HG02642 (cell line): ENCODE data around the gene JAKMIP1.
"Not testable (repeated sequence)": the region's sequence is repeated elsewhere in the genome, so short reads cannot be mapped to it uniquely, and the experiment has no call there.

ENCODE experiments used
- ATAC-seq: cut with Tn5 transposase; IDR thresholded peaks from one replicate; pipeline ENCODE4 v1.9.1; 2021; ENCODE audit warnings: mild to moderate bottlenecking; ENCODE audit not compliant: unreplicated experiment, poor library complexity

JAKMIP1 gene

DNA sequence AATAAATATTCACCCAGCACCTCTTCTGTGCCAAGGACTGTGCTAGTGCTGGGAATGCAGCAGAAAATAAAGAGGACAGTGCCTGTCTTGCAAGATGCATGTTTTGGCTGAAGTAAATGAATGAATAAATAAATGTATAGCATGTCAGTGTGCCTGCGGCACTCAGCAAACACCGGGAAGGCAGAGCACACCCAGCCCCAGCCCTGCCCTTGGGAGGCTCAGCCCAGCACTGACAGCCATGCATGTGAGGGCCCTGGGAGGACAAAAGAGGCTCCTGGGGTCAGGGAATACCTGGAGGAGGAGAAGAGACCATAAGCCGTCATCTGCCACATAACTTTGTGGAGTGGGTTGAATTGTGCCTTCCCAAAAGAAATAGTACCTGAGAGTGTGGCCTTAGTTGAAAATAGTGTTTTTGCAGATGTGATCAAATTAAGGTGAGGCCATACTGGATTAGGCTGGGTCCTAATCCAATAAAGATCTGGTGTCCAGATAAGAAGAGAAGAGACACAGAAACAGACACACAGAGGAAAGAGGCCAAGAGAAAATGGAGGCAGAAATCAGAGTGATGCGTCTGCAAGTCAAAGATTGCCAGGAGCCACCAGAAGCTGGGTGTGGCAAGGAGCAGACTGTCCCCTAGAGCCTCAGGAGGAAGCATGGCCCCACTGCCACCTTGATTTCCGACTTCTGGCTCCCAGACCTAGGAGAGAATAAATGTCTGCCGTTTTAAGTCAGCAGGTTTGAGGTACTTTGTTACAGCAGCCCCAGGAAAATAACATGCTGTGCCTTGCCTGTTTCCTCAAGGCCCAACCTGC is 198.5 kb downstream of the JAKMIP1 start:
- no peak for ATAC-seq

DNA sequence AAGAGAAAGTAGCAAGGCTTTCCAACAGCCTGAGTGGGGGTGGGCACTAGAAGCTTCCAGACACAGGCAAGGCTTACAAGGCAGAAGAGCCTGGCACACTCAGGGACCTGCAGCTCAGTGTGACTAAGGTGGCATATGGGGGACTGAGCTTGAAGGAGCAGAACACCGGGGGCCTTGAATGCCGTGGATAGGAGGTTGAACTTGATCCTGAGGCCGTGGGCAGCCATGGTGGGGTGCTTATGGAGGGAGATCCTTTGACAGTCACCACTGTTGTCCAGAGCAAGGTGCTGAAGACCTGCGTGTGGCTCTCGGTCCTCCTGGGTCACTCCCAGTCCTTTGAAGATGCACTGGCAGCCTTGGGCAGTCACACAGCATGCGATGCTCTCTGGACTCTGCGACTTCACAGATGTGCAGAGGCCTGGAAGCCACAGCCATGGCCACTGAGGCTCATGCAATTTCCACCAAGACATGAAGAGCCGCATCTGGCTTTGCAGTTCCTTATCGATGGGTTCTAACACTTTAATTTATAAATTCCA is 200.5 kb downstream of the JAKMIP1 start:
- ATAC-seq, result no peak

DNA sequence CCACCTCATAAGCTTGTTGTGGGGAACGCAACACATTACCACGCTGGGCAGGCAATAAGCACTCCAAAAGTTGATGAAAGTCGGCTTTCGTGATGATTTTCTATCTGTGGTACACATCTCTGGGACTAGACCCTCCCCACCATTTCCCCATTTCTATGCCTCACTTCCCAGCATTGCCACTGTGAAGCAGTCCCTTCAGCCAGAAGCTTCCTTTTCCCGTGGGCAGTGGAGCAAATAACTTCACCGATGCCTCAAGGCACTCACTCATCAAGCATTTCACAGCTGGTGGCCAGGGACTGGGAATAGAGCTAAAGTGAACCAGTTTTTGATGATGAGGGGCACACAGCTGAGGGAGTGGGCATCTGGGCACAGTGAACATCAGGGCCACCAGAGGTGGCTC is 201.0 kb downstream of the JAKMIP1 start:
- no peak for ATAC-seq

DNA sequence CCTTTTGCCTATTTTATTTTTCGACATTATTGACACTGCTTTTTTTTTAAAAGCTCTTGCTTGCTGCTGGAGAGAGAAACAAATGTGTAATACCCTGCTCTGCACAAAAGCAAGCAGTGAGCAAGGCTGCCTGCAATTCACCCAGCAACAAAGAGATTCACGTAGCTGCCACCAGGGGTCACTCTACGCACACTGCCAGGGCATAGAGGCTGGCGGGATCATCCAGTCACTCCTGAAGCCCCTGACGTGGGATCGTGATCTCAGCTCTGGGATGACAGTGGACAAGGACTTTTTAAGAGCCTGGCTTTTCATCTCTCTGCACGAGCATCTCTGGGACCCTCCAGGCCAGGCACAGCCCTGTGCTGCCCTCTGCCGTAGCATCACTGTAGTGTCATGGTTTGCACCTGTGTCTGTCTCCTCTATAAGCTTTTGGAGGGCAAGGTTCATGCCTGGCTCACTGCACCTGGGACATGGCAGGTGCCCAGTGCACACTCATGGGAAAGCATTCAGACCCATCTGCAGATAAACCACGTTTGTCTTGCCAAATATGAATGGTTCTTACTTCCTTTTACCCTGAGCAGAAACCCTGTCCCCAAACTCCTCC is 201.9 kb downstream of the JAKMIP1 start:
- peak; percentile 68 for ATAC-seq

DNA sequence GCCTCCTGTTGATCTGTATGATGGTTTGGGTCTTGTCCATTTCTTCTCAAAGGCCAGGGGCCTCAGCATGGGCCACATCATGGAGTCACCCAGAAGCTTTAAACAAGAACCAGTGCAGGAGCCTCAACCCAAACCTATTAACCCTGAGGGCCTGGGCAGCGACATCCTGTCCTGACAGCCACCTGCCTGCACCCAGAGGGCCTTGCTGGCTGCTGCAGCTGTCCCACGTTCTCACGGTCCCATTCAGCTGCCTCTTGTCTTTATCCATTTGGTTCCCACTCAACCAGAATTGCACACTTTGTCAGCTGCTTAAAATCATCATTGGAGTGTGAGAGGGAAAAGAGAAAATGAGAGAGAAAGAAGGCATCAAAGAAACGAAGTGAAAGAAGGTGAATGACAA is 203.7 kb downstream of the JAKMIP1 start:
- ATAC-seq, result no peak

DNA sequence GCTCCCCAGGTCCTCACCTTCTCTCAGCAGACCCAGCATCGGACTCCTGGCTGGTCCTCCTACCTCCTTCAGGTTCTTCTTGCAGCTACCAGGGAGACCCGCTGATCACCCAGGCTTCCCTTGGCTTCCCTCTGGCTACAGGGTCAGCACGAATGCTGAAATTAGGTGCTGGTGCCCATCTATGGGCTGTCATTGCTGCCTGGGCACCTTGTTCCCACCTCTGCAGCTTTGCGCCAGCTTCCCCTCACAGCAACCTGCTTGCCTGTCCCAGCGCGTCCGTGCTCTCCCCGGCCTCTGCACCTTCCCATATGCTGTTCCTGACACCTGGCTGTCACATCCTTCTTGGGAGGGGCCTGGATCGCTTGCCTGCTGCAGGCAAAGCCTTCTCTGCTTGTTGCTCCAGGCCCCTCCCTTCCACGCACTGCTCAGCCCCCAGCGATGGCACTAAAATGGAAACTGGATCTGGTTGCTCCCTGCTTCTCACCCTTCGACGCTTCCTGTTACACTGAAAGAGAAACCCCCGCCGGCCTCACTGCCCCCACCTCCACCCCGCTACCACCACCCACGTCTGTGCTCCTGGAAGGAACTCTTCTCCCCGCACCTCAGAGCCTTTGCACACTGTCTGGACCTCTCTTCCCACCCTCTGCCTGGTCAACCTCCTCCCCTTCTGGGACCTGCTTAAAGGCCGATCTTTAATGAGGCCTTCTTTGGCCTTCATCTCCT is 204.3 kb downstream of the JAKMIP1 start:
- no peak for ATAC-seq

DNA sequence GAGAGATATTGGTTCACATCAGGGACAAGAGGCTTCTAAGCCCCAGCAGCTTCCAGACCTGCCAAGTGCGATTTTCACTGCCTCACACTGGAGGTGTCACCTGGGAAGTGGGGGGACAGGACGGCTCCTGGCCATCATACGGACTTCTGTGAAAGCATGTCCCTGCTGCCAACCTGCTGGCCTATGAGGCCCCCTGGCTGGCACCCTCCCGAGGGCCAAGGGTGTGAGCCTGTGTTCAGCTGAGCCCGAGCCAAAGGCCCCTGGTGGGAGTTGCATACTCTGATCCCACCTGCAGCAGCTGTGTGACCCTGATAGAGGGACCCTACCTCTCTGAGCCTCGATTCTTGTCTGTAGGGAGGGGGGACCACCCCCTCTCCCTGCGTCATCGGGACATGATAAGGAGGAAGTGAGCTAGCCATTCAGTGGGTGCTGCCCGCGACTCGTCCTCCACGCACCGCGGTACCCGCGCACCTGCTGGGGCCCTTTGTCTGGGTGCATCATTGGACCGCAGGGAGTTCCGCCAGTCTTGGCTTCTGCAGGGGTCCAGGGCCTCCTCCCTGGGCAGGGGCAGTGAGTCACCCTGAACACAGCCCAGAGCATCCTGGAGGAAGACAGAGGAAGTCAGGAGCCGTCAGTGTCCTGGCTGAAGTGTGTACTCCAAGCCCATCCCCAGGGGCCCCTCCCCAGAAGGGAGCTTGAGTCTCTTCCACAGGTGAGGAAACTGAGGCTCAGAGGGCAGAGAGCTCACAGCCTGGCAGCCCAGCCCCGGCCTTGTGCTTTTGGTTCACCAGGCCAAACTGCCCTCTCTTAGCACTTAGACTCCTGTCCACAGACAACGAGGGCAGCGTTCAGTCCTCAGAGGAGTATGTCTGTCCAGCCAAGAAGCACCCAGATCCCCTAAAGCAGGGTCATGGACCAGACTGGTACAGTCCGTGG is 206.2 kb downstream of the JAKMIP1 start:
- no peak for ATAC-seq

DNA sequence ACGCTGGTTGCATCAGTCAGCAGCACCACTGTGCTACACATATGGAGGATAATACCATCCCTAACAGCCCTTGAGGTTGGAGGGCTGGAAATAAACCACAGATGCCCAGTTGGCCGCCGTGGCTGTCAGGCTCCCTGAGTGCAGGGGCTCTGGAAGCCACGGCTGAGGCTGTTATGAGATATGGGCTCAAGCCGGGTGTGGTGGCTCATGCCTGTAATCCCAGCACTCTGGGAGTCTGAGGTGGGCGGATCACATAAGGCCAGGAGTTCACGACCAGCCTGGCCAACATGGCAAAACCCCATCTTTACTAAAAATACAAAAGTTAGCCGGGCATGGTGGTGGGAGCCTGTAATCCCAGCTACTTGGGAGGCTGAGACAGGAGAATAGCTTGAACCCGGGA is 207.0 kb downstream of the JAKMIP1 start:
- ATAC-seq, result not testable (repeated sequence)

DNA sequence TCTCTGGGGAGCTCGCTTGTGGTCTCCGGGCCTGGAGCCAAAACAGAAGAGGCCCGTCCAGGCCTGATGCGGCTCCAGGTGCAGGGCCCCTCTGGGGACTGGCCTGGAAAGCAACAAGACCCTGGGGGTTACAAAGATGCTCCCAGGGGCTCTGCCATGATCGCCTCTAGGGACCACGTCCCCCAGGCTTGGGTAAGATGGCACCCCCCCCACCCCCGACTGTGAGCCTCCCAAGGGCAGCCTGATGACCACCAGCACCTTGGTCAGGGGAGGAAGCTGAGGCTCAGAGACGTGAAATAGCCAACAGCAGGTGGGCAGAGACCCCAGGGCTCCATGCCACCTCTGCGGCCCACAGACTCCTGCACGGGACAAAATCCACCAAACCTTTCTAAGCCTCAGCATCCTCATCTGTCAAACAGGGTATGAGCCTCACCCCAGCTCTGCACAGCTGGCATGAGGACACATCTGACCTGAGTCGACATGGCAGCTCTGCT is 207.5 kb downstream of the JAKMIP1 start:
- no peak for ATAC-seq

DNA sequence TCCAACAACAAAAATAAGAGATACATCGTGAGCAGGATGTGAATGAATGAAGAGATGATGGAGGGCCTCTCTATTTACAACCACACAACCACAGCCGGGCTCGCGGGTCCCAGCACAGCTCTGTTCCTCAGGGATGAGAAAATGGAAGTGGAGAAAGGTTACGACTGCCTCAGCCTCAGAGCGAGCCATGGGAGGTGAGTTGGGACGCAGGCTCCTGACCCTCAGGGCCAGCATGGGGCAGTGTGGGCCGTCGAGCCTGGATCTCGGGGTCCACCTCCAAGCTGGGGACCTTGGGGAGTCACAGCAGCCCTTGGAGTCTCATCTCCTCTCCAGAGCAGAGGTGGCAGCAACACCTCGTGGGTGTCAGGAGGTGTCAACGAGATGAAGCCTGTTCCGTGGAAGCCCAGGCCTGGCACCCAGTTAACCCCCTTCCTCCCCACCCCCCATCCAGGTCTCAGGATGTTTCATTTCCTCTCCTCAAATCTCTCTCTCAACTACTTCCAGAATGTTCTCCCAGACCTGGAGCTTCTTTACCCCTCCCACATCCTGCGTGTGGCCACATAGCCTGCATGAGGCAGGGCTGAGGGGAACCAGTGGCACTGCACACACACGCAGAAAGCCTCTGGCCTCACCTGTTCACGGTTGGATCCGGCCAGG is 208.1 kb downstream of the JAKMIP1 start:
- no peak for ATAC-seq

DNA sequence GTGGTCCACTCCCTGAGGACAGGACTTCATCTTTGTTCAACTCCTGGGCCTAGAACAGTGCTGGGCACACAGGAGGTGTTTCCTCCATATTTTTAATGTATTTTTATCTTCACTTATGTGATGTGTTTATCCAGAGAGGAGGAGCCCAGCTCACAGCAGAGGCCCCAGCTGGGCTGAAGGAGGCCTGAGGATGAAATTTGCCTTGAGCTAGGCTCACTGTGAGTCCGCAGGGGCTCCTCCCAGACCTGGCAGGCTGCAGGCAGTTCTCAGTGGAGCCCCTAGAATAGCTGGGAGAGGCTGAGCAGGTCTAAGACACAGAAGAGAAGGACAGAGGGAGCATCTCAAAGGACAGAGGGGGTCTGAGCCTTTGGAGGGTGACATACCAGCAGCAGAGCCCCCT is 208.9 kb downstream of the JAKMIP1 start:
- ATAC-seq, result no peak

DNA sequence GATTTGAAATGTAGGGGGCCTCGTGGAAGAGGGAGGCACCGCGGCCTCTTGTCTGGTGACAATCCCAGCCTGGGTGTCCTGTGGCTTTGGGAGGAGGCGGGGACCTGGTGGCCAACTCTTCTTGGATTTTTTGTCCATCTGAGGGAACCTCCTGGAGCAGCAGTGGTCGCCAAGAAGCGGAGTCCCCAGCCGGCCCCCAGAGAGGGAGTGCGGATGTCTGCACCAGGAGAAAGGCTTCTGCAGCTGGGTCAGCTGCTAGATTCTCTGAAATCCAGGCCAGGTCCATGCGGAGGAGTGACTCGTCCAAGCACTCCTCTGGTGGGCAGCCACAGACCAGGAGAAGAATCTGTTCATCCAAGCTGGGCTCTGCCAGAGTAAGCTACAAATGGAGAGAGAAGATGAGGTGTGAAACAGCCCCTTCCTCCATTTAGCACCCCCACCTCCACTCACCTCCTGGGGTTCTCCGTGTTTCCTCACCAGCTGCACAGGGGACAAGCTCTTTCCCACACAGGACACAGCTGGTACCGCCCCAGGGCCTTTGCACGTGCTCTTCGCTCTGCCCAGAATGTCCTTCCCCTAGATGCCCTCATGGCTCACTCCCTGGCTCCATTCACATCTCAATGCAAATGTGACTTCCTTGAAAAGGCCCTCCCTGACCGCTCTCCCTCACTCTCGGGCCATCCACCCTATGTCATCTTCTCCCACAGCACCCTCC is 209.7 kb downstream of the JAKMIP1 start:
- no peak for ATAC-seq

DNA sequence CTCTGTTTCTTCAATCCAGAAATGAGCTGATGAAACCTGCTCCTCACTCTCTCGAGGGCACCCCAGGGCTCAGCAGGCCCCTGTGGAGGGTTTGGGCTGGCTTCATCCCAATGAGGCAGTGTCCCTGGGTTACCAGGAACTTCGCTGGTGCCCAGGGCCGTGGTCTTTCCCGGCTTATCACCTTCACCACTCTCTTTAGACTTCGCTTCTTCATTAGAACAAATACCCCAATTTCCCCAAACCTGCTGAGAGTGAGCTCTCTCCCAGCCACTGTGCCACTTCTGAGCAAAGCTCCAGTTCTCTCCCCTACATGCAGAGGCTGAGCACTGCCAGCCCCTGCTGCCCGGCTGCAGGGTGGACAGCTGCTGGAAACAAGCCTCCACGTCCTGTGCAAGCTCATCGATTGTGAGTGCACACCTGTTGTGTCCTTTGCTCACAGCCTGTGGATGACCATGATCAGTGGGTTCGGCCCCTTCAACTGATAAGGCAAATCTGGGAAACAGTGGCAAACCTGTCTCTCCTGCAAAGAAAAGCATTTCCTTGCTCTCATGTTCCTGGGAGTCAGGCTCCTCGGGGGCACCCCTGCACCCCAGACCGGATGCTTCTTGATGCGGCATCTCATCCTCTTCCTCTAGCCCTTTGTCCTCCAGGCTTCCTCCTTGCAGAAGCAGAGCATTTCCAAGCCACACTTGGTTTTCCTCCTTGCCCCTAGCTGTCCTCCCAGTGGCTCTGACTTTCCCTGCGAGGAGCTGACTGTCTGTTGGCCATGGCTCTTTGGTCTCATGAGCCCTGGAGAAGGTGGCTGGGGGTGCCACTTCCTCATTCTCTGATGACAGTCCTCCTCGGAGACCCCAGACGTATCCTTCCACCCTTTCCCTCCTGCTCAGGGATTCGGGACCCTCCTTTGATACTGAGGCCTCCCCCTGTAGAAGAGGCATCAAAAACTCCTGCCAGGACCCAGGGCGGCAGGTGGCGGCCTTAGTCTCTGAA is 210.8 kb downstream of the JAKMIP1 start:
- no peak for ATAC-seq

DNA sequence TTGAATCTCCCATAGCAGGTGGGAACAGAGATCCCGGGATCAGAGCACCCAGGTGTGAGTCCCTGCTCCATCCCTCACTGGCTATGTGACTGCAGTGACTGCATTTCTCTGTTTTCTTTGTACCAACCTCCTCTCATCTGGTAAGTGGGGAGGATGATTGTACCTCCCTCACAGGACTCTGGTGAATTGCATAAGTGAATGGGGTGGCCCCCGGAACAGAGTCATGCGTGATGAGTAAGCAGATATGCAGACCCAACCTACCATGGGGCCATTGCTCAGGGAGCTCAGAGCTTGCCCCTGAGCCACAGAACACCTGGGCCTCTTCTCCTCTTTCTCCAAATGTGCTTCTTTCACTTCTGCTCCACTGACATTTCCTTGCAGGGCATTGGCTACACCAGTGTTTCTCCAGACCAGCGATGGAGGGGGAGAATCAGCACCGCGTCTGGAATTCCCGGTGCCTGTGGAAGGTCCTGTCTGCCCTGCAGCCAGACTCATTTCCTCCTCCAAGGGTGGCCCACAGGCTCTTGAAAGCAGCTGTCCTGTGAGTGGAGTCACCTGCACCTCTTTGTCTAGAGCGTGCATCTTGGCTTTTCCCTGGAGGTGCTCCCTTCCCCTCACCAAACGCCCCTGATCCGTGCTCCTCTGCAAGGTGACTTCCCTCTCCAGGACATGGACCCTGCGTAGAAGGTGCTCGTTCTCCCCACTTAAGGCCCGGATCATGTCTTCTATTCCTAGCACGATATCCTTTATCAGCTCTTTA is 212.1 kb downstream of the JAKMIP1 start:
- ATAC-seq, result no peak

DNA sequence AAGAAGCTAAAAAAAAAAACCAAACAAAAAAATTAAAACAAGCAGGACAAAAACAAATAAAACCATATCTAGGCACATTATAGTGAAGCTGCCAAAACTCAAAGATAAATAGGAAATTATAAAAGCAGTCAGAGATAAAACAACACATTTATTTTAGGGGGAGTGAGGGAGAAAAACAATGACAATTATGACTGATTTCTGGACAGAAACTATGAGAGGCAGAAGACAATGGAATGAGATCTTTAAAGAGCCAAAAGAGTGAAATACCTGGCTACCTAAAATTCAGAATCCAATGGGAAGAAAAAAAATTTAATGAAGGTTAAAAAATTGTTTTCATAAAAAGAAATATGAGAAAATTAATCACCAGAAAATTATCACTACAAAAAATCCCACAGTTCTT is 215.5 kb downstream of the JAKMIP1 start:
- ATAC-seq, result no peak

DNA sequence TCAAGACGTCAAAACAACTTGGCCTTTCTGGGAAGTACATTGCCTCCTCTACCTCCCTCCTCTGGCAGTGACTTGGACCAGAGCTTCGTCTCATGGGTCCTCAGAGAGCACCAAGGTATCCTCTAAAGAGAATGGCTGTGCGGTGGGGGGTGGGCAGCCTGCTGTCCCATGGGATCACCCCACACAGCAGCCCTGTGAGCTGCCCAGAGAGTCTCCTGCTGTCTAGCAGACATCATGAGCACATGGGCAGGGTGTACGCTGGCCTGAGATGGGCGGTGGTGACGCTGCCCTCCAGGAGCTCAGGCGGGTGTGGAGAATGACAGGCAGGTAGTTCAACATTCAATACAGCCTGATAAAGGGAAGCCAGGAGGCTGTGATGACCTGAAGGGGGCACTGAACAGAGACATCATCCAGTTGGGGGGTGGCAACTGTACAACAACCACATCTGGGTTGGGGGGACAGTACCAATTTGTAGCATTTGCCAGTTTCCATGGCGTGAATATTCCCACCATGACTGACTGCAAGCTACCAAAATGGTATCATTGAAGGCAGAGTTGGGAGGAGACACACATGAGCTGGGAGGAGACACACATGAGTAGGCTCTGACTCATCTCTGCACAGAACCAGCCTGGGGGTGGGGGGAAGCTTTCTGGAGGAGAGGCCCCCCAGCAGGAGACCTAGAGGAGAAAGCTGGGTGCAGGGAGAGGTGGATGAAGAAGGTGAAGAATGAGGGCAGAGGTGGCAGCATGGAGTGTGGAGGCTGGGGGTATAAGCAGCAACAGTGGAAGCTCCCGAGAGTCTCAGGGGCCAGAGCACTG is 218.0 kb downstream of the JAKMIP1 start:
- no peak for ATAC-seq
